OCI-LY3 (cell line): Measurements from ENCODE around the gene SRC.

Experiments
- EZH2phosphoT487 ChIP-seq: fragments of 200-600 bp; shearing (Covaris generic); IDR thresholded peaks from 2 replicates; pipeline ENCODE4 v1.6.1; 2018; ENCODE audit warnings: antibody characterized with exemption, mixed run types, low read depth
- TF ChIP-seq, protein P1 (sequence below): fragments of 200-600, 300-600 bp; sonication (generic); IDR thresholded peaks from 2 replicates; pipeline ENCODE4 v1.5.1; 2014; ENCODE audit warnings: antibody characterized with exemption, low read length, low read depth

DNA sequence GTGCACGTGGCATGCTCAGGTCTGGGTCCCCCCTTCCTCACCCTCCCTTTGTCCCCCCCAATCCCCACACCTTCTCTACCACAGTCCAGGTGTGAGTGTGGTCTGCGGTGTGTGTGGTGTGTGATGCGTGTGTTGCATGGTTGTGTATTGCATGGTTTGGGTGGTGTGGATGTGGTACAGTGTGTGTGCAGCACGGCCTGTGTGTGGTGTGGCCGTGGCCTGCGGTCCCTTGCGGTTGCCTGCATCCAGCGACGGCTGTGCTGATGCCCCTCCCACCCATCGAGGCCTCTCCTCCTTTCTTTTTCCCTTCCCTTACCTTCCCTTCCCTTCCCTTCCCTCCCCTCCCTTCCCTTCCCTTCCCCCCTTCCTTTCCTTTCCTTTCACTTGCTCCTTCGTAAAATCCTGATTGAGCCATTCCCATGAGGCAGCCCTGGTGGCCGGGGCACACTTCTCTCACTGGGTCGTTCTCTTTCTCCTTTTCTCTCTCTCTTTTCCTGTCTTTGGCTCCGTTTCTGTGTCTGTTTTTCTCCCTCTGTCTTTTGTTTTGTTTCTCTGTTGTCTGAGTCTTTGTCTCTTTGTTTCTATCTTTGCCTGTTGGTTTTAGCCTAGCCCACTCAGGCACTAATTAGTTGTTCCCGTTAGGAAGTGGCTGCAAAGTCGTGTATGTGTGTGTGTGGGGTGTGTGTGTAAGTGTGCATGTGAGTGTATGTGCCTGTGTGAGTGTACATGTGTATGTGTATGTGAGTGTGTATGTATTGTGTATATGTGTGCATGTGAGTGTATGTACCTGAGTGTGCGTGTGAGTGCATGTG, 65.7 kb downstream of the SRC start:
- TF ChIP-seq, protein P1, sequence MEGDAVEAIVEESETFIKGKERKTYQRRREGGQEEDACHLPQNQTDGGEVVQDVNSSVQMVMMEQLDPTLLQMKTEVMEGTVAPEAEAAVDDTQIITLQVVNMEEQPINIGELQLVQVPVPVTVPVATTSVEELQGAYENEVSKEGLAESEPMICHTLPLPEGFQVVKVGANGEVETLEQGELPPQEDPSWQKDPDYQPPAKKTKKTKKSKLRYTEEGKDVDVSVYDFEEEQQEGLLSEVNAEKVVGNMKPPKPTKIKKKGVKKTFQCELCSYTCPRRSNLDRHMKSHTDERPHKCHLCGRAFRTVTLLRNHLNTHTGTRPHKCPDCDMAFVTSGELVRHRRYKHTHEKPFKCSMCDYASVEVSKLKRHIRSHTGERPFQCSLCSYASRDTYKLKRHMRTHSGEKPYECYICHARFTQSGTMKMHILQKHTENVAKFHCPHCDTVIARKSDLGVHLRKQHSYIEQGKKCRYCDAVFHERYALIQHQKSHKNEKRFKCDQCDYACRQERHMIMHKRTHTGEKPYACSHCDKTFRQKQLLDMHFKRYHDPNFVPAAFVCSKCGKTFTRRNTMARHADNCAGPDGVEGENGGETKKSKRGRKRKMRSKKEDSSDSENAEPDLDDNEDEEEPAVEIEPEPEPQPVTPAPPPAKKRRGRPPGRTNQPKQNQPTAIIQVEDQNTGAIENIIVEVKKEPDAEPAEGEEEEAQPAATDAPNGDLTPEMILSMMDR, result no peak
- no peak for TF ChIP-seq EZH2phosphoT487
